Non-pigmented ciliary epithelial cell (primary cell): Measurements from ENCODE around the gene ANKRD11.
"Not testable (repeated sequence)": the region's sequence is repeated elsewhere in the genome, so short reads cannot be mapped to it uniquely, and the experiment has no call there.

Source experiments
- DNase-seq: peaks from one replicate; pipeline ENCODE4 v3.0.0-alpha.2; 2010; ENCODE audit warnings: low read depth

The ANKRD11 gene

GRCh38 chr16:89344846-89345611, 145.3 kb downstream of the ANKRD11 start:
- DNase-seq: no peak

DNA sequence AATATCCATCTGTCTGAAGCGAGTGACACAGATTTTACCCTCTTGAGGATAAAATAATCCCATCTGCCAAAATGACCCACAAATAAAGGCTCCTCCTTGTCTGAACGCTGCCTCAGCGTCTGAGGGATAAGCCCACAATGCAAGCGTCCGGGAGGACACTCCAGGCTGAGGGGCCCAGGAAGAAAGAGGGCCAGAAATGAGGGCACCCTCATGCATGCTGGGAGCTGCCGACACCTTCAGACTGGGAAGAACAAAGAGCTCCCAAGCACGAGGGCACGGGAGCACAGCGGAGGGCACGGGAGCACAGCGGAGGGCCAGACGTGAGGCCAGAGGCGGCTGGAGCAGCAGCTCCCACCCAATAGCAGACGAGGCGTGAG, 145.9 kb downstream of the ANKRD11 start:
- DNase-seq: no peak

DNA sequence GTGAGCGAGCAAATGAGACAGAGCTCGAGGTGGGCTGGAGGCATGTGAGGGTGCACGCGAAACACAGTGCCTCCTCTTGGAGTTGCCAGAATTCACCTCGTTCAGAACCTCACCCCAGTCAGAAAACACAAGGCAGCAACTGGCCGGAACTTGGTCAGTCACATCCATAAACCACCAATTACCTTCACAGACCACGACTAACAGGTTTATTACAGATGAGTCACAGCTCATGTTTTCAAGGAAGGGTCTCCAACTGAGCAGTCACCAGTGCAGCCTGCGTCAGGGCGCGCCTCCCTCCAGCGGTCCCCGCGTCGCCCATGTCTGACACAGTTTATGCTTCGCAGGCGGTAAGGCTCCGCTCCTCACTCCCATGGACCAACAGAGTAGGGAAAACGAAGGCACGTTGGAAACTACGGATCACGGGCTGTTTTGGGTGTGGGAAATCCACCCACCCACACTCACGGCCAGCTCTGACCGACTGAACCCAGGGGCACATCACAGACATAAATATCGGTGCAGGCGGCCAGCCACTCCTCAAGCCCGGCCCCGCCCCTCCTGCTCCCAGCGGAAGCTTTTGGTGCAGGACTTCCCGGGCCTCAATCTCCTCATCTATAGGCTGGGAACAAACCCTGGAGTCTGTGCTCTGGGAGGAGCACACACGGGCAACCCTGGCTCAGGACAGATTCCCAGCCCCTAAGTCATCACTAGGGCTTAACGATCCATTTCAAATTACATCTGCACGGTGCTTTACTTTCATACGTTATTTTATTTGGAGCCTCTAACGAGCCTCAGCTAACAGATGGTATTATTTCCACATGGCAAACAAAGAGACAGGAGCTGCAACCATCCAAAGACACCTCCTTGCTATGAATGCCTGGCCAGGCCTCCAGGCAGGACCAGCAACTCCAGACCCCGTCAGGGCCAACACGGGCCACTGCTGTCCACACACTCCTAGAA, 146.6 kb downstream of the ANKRD11 start:
- DNase-seq: no peak

GRCh38 chr16:89341697-89342694, 148.4 kb downstream of the ANKRD11 start:
- DNase-seq: no peak

DNA sequence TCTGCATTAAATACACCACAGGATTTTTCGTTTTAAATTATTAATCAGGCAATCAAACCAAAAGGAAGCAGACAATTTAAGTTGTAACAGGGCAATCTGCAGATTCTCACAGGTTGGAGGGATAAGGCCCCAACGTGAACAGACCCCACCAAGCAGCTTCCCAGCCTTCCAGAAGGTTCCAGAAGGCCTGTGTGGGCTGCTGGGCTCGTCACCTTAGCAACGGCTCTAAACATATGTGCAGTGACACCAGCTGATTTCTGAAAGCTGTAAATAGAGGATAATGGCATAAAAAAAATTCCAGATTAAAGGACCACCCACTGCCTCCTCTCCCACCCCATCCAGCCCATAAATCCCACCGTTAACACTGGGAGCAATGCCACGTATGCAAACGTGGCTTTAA, 149.1 kb downstream of the ANKRD11 start:
- DNase-seq: no peak

- DNase-seq: no peak
Observed at GRCh38 chr16:89338863-89339262, 151.5 kb downstream of the ANKRD11 start.

DNA sequence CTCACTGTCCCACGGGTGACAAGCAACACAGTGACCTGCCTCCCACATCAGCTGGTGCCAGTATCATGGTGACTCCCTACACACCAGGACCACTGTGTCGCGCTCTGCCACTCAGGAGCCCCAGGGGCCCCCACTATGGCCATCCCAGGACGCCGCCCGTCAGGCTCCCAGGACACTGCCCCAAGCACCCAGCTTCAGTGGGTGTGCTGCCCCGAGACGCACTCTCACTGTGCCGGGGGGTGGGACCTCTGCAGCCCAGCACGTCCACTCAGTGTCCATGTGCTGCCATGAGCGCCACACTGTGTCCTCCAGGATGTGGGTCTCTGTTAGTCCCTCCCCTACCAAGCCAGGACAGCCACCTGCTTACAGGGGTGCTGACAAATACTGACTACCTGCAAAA, 152.4 kb downstream of the ANKRD11 start:
- no peak for DNase-seq

DNA sequence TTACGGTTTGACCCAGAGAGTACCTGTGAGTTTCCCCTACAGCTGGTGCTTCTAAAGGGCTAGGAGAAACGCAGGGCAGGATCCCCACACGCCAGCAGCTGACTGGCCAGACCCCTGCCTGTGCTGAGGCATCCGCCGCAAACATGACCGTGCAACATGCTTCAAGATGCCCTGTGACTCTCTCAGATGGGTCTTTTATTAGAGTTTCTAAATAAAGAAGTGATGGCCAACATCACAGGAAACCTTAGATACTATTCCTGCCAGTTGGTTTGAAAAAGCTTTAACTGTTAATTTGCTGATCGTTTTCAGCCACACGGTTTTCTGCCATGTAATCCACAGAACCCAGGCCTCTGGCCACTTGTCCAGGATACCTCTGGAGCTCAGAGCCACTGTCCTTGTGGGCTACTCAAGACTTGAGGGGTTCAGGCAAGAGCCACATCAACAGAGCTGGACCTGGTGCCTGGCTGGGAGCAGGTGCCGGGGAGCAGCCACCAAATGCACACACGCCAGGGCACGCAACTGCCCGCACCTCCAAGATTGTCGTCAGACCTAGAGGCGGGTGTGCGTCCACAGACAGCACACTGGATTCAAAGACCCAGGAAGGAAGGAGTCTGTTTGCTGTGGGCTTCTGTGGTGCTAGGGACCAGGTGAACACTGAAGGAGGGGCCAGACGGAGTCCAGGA, 154.4 kb downstream of the ANKRD11 start:
- no peak for DNase-seq

- DNase-seq: no peak
Observed at GRCh38 chr16:89334988-89335802, 155.2 kb downstream of the ANKRD11 start.

- no peak for DNase-seq
Observed at GRCh38 chr16:89334461-89334860, 155.9 kb downstream of the ANKRD11 start.

DNA sequence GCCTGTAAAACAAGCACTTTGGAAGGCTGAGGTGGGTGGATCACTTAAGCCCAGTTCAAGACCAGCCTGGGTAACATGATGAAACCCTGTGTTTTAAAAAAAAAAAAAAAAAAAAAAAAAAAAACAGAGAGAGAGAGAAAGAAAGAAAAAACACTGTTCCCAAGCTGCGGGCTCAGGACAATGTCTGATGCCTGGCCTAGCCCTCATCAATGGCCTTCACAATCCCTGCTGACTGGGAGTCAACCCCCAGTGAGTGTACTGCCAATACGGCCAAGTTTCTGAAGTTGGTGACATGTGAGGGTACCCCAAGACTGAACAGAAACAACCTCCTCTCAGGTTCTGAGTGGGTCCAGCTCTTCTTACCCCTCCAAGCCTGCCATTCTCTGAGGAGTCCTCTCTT, 156.3 kb downstream of the ANKRD11 start:
- no peak for DNase-seq

DNA sequence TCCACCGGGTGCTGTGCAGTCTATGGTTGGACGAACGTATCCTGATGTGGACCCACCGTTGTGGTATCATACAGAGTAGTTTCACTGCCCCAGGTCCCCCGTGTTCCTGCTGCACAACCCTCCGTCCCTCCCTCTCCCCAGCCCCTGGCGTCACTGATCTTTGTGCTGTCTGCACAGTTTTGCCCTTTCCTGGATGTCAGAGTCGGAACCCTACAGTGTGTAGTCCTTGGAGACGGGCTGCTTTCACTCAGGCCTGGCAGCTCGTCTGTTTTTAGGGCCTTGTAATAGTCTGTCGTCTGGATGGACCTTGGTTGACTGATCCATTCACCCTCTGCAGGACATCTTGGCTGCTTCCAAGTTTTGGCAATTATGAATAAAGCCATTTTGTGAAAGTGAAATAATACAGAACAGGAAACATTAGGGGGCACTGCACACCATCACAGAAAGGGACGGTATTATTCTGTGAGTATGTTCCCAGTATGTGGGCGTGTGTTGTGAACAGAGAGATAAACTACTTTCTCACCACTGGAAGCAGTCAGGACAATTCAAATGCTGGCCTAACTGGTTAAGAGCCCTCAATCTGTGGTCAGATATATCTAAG, 156.9 kb downstream of the ANKRD11 start:
- peak; percentile 68 for DNase-seq

DNA sequence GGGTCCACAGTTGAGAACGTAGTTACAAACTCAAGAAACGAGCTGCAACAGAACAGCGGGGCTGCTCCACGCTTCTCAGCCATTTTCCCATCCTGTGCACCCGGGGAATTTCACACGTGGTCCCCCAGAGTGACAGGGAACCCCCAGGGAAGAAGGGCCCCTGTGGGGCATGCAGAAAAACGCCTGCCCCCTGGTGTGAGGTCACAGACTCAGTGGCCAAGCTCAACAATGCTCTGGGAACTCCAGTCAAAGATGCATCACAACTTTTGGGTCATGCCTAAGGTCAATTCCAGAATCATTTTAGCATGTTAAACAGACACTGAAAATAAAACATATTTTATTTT, 157.5 kb downstream of the ANKRD11 start:
- DNase-seq: no peak

GRCh38 chr16:89332243-89332901, 158.0 kb downstream of the ANKRD11 start:
- DNase-seq: no peak

- no peak for DNase-seq
Observed at GRCh38 chr16:89331371-89332109, 158.8 kb downstream of the ANKRD11 start.

- no peak for DNase-seq
Observed at GRCh38 chr16:89330177-89330856, 160.0 kb downstream of the ANKRD11 start.

GRCh38 chr16:89329830-89330176, 160.6 kb downstream of the ANKRD11 start:
- DNase-seq: not testable (repeated sequence)
